ENCODE data around the gene ZNF226.

DNA sequence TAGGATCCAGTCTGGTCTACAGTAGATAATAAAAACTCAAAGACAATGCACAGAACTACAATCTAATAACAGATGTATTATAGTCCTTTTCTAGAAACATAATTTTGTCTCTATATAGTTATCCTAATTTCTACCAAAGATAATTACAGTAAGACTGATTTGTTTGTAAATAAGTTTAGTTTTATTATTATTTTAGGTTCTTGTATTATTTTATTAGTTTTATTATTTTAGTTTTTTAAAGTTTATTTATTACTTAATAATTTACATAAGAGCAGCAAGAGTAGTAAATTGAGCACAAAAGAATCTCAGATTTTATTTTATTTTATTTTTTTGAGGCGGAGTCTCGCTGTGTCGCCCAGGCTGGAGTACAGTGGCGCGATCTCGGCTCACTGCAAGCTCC, 25.1 kb downstream of the ZNF226 start:
- TF ChIP-seq, protein P1, sequence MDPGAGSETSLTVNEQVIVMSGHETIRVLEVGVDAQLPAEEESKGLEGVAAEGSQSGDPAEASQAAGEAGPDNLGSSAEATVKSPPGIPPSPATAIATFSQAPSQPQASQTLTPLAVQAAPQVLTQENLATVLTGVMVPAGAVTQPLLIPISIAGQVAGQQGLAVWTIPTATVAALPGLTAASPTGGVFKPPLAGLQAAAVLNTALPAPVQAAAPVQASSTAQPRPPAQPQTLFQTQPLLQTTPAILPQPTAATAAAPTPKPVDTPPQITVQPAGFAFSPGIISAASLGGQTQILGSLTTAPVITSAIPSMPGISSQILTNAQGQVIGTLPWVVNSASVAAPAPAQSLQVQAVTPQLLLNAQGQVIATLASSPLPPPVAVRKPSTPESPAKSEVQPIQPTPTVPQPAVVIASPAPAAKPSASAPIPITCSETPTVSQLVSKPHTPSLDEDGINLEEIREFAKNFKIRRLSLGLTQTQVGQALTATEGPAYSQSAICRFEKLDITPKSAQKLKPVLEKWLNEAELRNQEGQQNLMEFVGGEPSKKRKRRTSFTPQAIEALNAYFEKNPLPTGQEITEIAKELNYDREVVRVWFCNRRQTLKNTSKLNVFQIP (CRISPR knock-in tag; IDR thresholded peaks at IDR 0.05; ENCODE audit: borderline replicate concordance, low read depth), result no peak
- TF ChIP-seq ZC3H10 (CRISPR knock-in tag; IDR thresholded peaks at IDR 0.05) (no peak), ISL1 (CRISPR knock-in tag; IDR thresholded peaks at IDR 0.05) (no peak), PPARA (CRISPR knock-in tag; IDR thresholded peaks at IDR 0.05; ENCODE audit: borderline replicate concordance) (no peak)
